ENCODE data around the gene FBXO34. TPM values are rescaled to one million over a fixed set of nuclear protein-coding genes. Genes with fewer than 3 reads are reported as not detected.

The FBXO34 gene
- total RNA-seq, 1 experiment from 2014 or later: 18.8 TPM

GRCh38 chr14:55276736-55277135, 5.5 kb downstream of the FBXO34 start:
- intact Hi-C loops (cut with micrococcal nuclease; ENCODE audit: unreplicated experiment) (loop anchor here (10.0 kb wide), 1 partner anchor 68 kb away; no protein-coding TSS in a partner anchor), in situ Hi-C loops (cut with HindIII; ENCODE audit: low pct_unique_long_range_greater_than_20kb, low sequenced_read_pairs) (no loop called here)
- Histone ChIP-seq H3K27me3 (ENCODE audit: control insufficient read depth, insufficient read depth, low read length) (no peaks in the 10 kb centered on the region), H3K4me1 (ENCODE audit: control insufficient read depth, insufficient read depth, low read length) (peaks cover 16% of the 10 kb centered on the region), H3K36me3 (ENCODE audit: control insufficient read depth, insufficient read depth, low read length) (no peaks in the 10 kb centered on the region; the same call in 1 of the 2 replicates), H3K4me3 (ENCODE audit: low read depth in 2 of 2, low read length in 2 of 2) (no peak overlapping the region), H3K9me3 (ENCODE audit: control insufficient read depth, insufficient read depth, low read depth, low read length) (no peaks in the 10 kb centered on the region), H3K27ac (ENCODE audit: low read length) (no peak overlapping the region)
- DNase-seq (ENCODE audit: low read depth, low spot score) (no peak), ATAC-seq (no peak)
- ChIA-PET CTCF (no interaction called here), POLR2A (no interaction called here)
- TF ChIP-seq POLR2AphosphoS5 (IDR thresholded peaks at IDR 0.05; ENCODE audit: low read depth, low read length) (no peak), TCF7L2 (IDR thresholded peaks at IDR 0.05; ENCODE audit: low read depth, low read length) (no peak), CTCF (IDR thresholded peaks at IDR 0.05) (no peak), REST (IDR thresholded peaks at IDR 0.05; ENCODE audit: insufficient read depth in 1 of 2, low read depth in 2 of 2, low read length in 1 of 2) (no peak), SIN3A (IDR thresholded peaks at IDR 0.05; ENCODE audit: borderline replicate concordance, insufficient read depth, low read depth, low read length) (no peak)
- BruUV-seq (replicated peaks): no TSS peak

GRCh38 chr14:55277972-55278740, 6.9 kb downstream of the FBXO34 start:
- TF ChIP-seq REST (IDR thresholded peaks at IDR 0.05; ENCODE audit: insufficient read depth in 1 of 2, low read depth in 2 of 2, low read length in 1 of 2) (no peak), SIN3A (IDR thresholded peaks at IDR 0.05; ENCODE audit: borderline replicate concordance, insufficient read depth, low read depth, low read length) (no peak), TCF7L2 (IDR thresholded peaks at IDR 0.05; ENCODE audit: low read depth, low read length) (no peak), POLR2AphosphoS5 (IDR thresholded peaks at IDR 0.05; ENCODE audit: low read depth, low read length) (no peak)
- no peak for DNase-seq (ENCODE audit: low read depth, low spot score)
- no peak for ATAC-seq
- ChIA-PET POLR2A (no interaction called here), CTCF (interaction anchor here (0.7 kb wide), 1 partner anchor 10 kb away, joined by 3 read pairs; no protein-coding TSS in a partner anchor)
- Histone ChIP-seq H3K27me3 (ENCODE audit: control insufficient read depth, insufficient read depth, low read length) (no peaks in the 10 kb centered on the region), H3K4me1 (ENCODE audit: control insufficient read depth, insufficient read depth, low read length) (peaks cover 14% of the 10 kb centered on the region), H3K9me3 (ENCODE audit: control insufficient read depth, insufficient read depth, low read depth, low read length) (no peaks in the 10 kb centered on the region), H3K36me3 (ENCODE audit: control insufficient read depth, insufficient read depth, low read length) (no peaks in the 10 kb centered on the region), H3K4me3 (ENCODE audit: low read depth in 2 of 2, low read length in 2 of 2) (no peak overlapping the region), H3K27ac (ENCODE audit: low read length) (no peak overlapping the region)
- intact Hi-C loops (cut with micrococcal nuclease; ENCODE audit: unreplicated experiment) (loop anchor here (10.0 kb wide), 1 partner anchor 67 kb away; no protein-coding TSS in a partner anchor), in situ Hi-C loops (cut with HindIII; ENCODE audit: low pct_unique_long_range_greater_than_20kb, low sequenced_read_pairs) (no loop called here)
- no TSS peak for BruUV-seq (replicated peaks)

Measured in Panc1 (cell line).